ENCODE measurements around the gene MS4A2. TPM values are rescaled to one million over a fixed set of nuclear protein-coding genes. Genes with fewer than 3 reads are reported as not detected.

Gene MS4A2
- total RNA-seq, 2 experiments from 2014 or later, result not detected

- DNase-seq (ENCODE audit: low spot score), result peak; percentile 43
- Histone ChIP-seq H2AFZ (ENCODE audit: low read length) (peak overlapping the region; percentile 38; the same call in 1 of the 2 replicates), H3K9me3 (ENCODE audit: low read length) (no peaks in the 10 kb centered on the region), H3K27ac (ENCODE audit: low read depth, low read length, poor library complexity, severe bottlenecking) (peak overlapping the region; percentile 72), H3K9me2 (ENCODE audit: insufficient read depth, low read length) (no peaks in the 10 kb centered on the region), H4K20me1 (ENCODE audit: insufficient read depth, low read length) (no peaks in the 10 kb centered on the region), H3K79me2 (ENCODE audit: insufficient read depth, low read depth, low read length) (no peaks in the 10 kb centered on the region), H3K4me2 (ENCODE audit: low read length) (peak overlapping the region; percentile 51), H3K36me3 (ENCODE audit: insufficient read depth, low read length) (no peaks in the 10 kb centered on the region), H3K4me3 (ENCODE audit: low read depth, low read length, poor library complexity, severe bottlenecking) (peak overlapping the region; percentile 29), H3K4me1 (ENCODE audit: insufficient read depth, low read length, poor library complexity, severe bottlenecking) (peaks cover 33% of the 10 kb centered on the region)
- TF ChIP-seq EZH2phosphoT487 (IDR thresholded peaks at IDR 0.05; ENCODE audit: borderline replicate concordance, low read depth, low read length), result no peak
- CTCF ChIA-PET (ENCODE audit: unreplicated experiment), result no interaction called here
- BruUV-seq (replicated peaks), result no TSS peak
- intact Hi-C loops (cut with micrococcal nuclease; ENCODE audit: unreplicated experiment), result no loop called here
- POLR2A ChIA-PET, result no interaction called here
Measured at GRCh38 chr11:60124802-60125432, 36.5 kb downstream of the MS4A2 start.

GRCh38 chr11:60125956-60126585 lies 37.6 kb downstream of the MS4A2 start:
- H3K9me2 ChIP-seq (ENCODE audit: insufficient read depth, low read length), result no peaks in the 10 kb centered on the region
- DNase-seq (ENCODE audit: low spot score), result no peak
- ChIA-PET CTCF (ENCODE audit: unreplicated experiment) (no interaction called here), POLR2A (interaction anchor here (0.7 kb wide), 1 partner anchor 9 kb away, joined by 4 read pairs; no protein-coding TSS in a partner anchor)
- no peak overlapping the region for H3K4me3 ChIP-seq (ENCODE audit: low read depth, low read length, poor library complexity, severe bottlenecking)
- TF ChIP-seq EZH2phosphoT487 (IDR thresholded peaks at IDR 0.05; ENCODE audit: borderline replicate concordance, low read depth, low read length) (no peak), CTCF (conservative IDR thresholded peaks at IDR 0.05; ENCODE audit: low read length) (no peak)
- peak overlapping the region; percentile 72 for H3K27ac ChIP-seq (ENCODE audit: low read depth, low read length, poor library complexity, severe bottlenecking)
- peak overlapping the region; percentile 38; the same call in 1 of the 2 replicates for H2AFZ ChIP-seq (ENCODE audit: low read length)
- BruUV-seq (replicated peaks), result no TSS peak
- H3K9me3 ChIP-seq (ENCODE audit: low read length), result no peaks in the 10 kb centered on the region
- no peaks in the 10 kb centered on the region for H3K36me3 ChIP-seq (ENCODE audit: insufficient read depth, low read length)
- H4K20me1 ChIP-seq (ENCODE audit: insufficient read depth, low read length), result no peaks in the 10 kb centered on the region
- intact Hi-C loops (cut with micrococcal nuclease; ENCODE audit: unreplicated experiment), result no loop called here
- no peaks in the 10 kb centered on the region for H3K79me2 ChIP-seq (ENCODE audit: insufficient read depth, low read depth, low read length)
- H3K4me1 ChIP-seq (ENCODE audit: insufficient read depth, low read length, poor library complexity, severe bottlenecking), result peaks cover 28% of the 10 kb centered on the region
- H3K4me2 ChIP-seq (ENCODE audit: low read length), result no peak overlapping the region

GRCh38 chr11:60127311-60127811 lies 38.9 kb downstream of the MS4A2 start:
- no TSS peak for BruUV-seq (replicated peaks)
- ChIA-PET CTCF (ENCODE audit: unreplicated experiment) (no interaction called here), POLR2A (no interaction called here)
- Histone ChIP-seq H3K4me2 (ENCODE audit: low read length) (no peak overlapping the region), H3K4me3 (ENCODE audit: low read depth, low read length, poor library complexity, severe bottlenecking) (no peak overlapping the region), H3K4me1 (ENCODE audit: insufficient read depth, low read length, poor library complexity, severe bottlenecking) (peaks cover 24% of the 10 kb centered on the region), H2AFZ (ENCODE audit: low read length) (no peak overlapping the region), H3K36me3 (ENCODE audit: insufficient read depth, low read length) (no peaks in the 10 kb centered on the region), H3K9me2 (ENCODE audit: insufficient read depth, low read length) (no peaks in the 10 kb centered on the region), H3K79me2 (ENCODE audit: insufficient read depth, low read depth, low read length) (no peaks in the 10 kb centered on the region), H3K27ac (ENCODE audit: low read depth, low read length, poor library complexity, severe bottlenecking) (no peak overlapping the region), H4K20me1 (ENCODE audit: insufficient read depth, low read length) (no peaks in the 10 kb centered on the region), H3K9me3 (ENCODE audit: low read length) (no peaks in the 10 kb centered on the region)
- no peak for DNase-seq (ENCODE audit: low spot score)
- TF ChIP-seq EZH2phosphoT487 (IDR thresholded peaks at IDR 0.05; ENCODE audit: borderline replicate concordance, low read depth, low read length) (no peak), CTCF (conservative IDR thresholded peaks at IDR 0.05; ENCODE audit: low read length) (no peak)
- intact Hi-C loops (cut with micrococcal nuclease; ENCODE audit: unreplicated experiment), result no loop called here

Data from OCI-LY7 (cell line).